WTC11 (cell line): Measurements from ENCODE around the gene CNTNAP2. TPM values are rescaled to one million over a fixed set of nuclear protein-coding genes. Genes with fewer than 3 reads are reported as not detected.

Source experiments
- ATAC-seq: fragments of 200-7000 bp; cut with Tn5 transposase; 2 replicates; pipeline ENCODE4 v1.10.0; 2021; ENCODE audit warnings: mild to moderate bottlenecking, moderate library complexity
- CTCF ChIA-PET: fragments of 300-600 bp; sonication (Branson Sonifier 250); formaldehyde crosslinking; loops from one replicate; lab custom pipeline; 2021; ENCODE audit warnings: antibody characterized with exemption; lab: Charles Lee
- POLR2A ChIA-PET: fragments of 350-600 bp; sonication (Branson Sonifier 250); formaldehyde crosslinking; loops from one replicate; lab custom pipeline; 2021; ENCODE audit warnings: antibody characterized with exemption; lab: Charles Lee
- DNase-seq: peaks from one replicate; pipeline ENCODE4 v3.0.0; 2021; ENCODE audit warnings: low spot score
- H3K27ac Mint-ChIP-seq: 2 replicates; pipeline ENCODE4 v1.8.0; 2021; ENCODE audit warnings: mixed read lengths
- H3K27me3 Mint-ChIP-seq: 2 replicates; pipeline ENCODE4 v1.8.0; 2021; ENCODE audit warnings: low read depth, mild to moderate bottlenecking, moderate library complexity, mixed read lengths
- H3K36me3 Mint-ChIP-seq: 2 replicates; pipeline ENCODE4 v1.8.0; 2021; ENCODE audit warnings: mixed read lengths
- H3K4me1 Mint-ChIP-seq: 2 replicates; pipeline ENCODE4 v1.8.0; 2022; ENCODE audit warnings: mixed read lengths
- H3K4me3 Mint-ChIP-seq: 2 replicates; pipeline ENCODE4 v1.8.0; 2021; ENCODE audit warnings: mild to moderate bottlenecking, moderate library complexity, mixed read lengths
- H3K9me3 Mint-ChIP-seq: 2 replicates; pipeline ENCODE4 v1.8.0; 2021; ENCODE audit warnings: mixed read lengths
- CREB1 ChIP-seq: sonication (generic); formaldehyde crosslinking; IDR thresholded peaks from 2 replicates; pipeline ENCODE4 v1.8.0; 2023; ENCODE audit warnings: mild to moderate bottlenecking, missing genetic modification reagents
- GRHL2 ChIP-seq: fragments of 250-450 bp; sonication (Bioruptor Pico); IDR thresholded peaks from 2 replicates; pipeline ENCODE4 v1.8.0; 2022; ENCODE audit warnings: mild to moderate bottlenecking, moderate library complexity; ENCODE audit not compliant: insufficient replicate concordance, severe bottlenecking
- GTF2I ChIP-seq: fragments of 250-450 bp; sonication (Bioruptor Pico); conservative IDR thresholded peaks from 2 replicates; pipeline ENCODE4 v1.4.0; 2021; ENCODE audit warnings: mild to moderate bottlenecking
- IRF2 ChIP-seq: sonication (generic); formaldehyde crosslinking; IDR thresholded peaks from 2 replicates; pipeline ENCODE4 v1.8.0; 2022; ENCODE audit warnings: low read depth, missing genetic modification reagents, borderline replicate concordance
- NR2C2 ChIP-seq: sonication (generic); formaldehyde crosslinking; IDR thresholded peaks from 2 replicates; pipeline ENCODE4 v1.8.0; 2022; ENCODE audit warnings: mild to moderate bottlenecking, missing genetic modification reagents
- OVOL2 ChIP-seq: fragments of 250-450 bp; sonication (Bioruptor Pico); IDR thresholded peaks from 2 replicates; pipeline ENCODE4 v1.9.0; 2021; ENCODE audit warnings: mild to moderate bottlenecking, borderline replicate concordance
- PRRX2 ChIP-seq: fragments of 250-450 bp; sonication (Bioruptor Pico); IDR thresholded peaks from 2 replicates; pipeline ENCODE4 v1.8.0; 2021; ENCODE audit warnings: mild to moderate bottlenecking
- SMAD4 ChIP-seq: sonication (generic); formaldehyde crosslinking; IDR thresholded peaks from 2 replicates; pipeline ENCODE4 v1.8.0; 2022; ENCODE audit warnings: mild to moderate bottlenecking, missing genetic modification reagents
- ZNF138 ChIP-seq: sonication (generic); formaldehyde crosslinking; conservative IDR thresholded peaks from 2 replicates; pipeline ENCODE4 v1.8.1; 2022; ENCODE audit warnings: mild to moderate bottlenecking, moderate library complexity, missing genetic modification reagents
- ZNF671 ChIP-seq: fragments of 250-450 bp; sonication (Bioruptor Pico); IDR thresholded peaks from 2 replicates; pipeline ENCODE4 v1.8.0; 2021; ENCODE audit warnings: mild to moderate bottlenecking
- total RNA-seq: library from RNA; stranded (reverse); gene quantifications from 3 replicates; pipeline ENCODE4 v1.2.3, GENCODE V29; 2021
- TF ChIP-seq, protein P1 (sequence below): sonication (generic); formaldehyde crosslinking; IDR thresholded peaks from 2 replicates; pipeline ENCODE4 v1.8.1; 2023; ENCODE audit warnings: mild to moderate bottlenecking, moderate library complexity, missing genetic modification reagents
- TF ChIP-seq, protein P2 (sequence below): sonication (generic); formaldehyde crosslinking; IDR thresholded peaks from 2 replicates; pipeline ENCODE4 v1.8.0; 2022; ENCODE audit warnings: mild to moderate bottlenecking, missing genetic modification reagents
- TF ChIP-seq, protein P3 (sequence below): fragments of 250-450 bp; sonication (Bioruptor Pico); IDR thresholded peaks from 2 replicates; pipeline ENCODE4 v2.1.2; 2022; ENCODE audit warnings: mild to moderate bottlenecking, moderate library complexity
- TF ChIP-seq, protein P4 (sequence below): fragments of 250-450 bp; sonication (Bioruptor Pico); IDR thresholded peaks from 2 replicates; pipeline ENCODE4 v1.9.0; 2021; ENCODE audit warnings: moderate library complexity, mild to moderate bottlenecking, inconsistent platforms, borderline replicate concordance
- TF ChIP-seq, protein P5 (sequence below): sonication (generic); formaldehyde crosslinking; IDR thresholded peaks from 2 replicates; pipeline ENCODE4 v1.8.1; 2023; ENCODE audit warnings: mild to moderate bottlenecking, missing genetic modification reagents, borderline replicate concordance
- TF ChIP-seq, protein P6 (sequence below): fragments of 250-450 bp; sonication (Bioruptor Pico); IDR thresholded peaks from 2 replicates; pipeline ENCODE4 v1.9.0; 2021; ENCODE audit warnings: mild to moderate bottlenecking

Gene CNTNAP2
- total RNA-seq, 1 experiment from 2014 or later, result 63.8 TPM

DNA sequence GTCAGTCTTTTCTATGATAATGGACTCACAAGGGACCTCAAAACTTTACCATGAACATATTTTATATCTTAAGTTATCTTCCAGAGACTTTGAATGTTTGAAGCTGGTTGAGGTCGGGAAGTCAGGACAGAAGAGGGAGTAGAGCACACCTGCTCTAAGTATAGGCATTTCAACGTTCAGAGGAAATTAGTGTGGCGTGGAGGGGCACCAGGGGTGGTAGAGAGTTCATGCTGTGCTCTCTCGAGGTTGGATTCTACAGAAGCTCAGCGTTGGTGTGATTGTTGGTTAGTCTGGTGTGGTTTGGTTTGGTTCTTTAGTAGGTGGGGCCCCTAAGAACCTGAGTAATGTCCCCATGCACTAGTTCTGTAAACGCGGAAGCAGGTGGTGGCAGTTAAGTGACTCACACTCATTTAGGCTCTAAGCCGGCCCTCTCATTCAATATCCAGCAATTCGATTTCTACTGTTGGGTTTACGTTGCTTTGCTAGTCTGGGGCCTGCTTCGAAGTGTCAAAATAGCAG lies 19.8 kb downstream of the CNTNAP2 start:
- H3K4me3 Mint-ChIP-seq, result no peak overlapping the region
- no peak overlapping the region for H3K27ac Mint-ChIP-seq
- ChIA-PET POLR2A (no interaction called here), CTCF (interaction anchor here (1.4 kb wide), 1 partner anchor 47 kb away, joined by 3 read pairs; no protein-coding TSS in a partner anchor)
- H3K36me3 Mint-ChIP-seq, result no peaks in the 10 kb centered on the region
- DNase-seq, result no peak
- TF ChIP-seq NR2C2 (no peak), GTF2I (CRISPR knock-in tag) (no peak)
- H3K4me1 Mint-ChIP-seq, result peaks cover 14% of the 10 kb centered on the region
- H3K9me3 Mint-ChIP-seq, result no peaks in the 10 kb centered on the region
- peak; percentile 85 for ATAC-seq
- H3K27me3 Mint-ChIP-seq, result no peaks in the 10 kb centered on the region

DNA sequence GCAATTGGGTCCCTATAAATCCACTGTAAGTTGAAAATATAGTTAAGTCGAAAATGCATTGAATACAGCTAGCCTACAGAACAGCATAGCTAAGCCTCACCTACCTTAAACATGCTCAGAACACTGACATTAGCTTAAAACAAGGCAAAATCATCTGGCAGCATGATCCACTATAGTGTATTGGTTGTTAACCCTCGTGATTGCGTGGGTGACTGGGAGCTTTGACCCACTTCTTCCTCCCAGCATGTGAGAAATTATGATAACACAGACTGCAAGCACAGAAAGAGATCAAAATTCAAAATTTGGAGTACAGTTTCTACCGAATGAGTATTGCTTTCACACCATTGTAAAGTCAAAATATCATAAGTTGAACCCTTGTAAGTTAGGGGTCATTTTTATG lies 22.3 kb downstream of the CNTNAP2 start:
- H3K4me1 Mint-ChIP-seq, result peaks cover 15% of the 10 kb centered on the region
- no peaks in the 10 kb centered on the region for H3K36me3 Mint-ChIP-seq
- CTCF ChIA-PET, result interaction anchor here (1.0 kb wide), 1 partner anchor 23 kb away, joined by 4 read pairs; the partner anchor contains the start of gene CNTNAP2
- TF ChIP-seq GRHL2 (no peak), IRF2 (CRISPR knock-in tag) (no peak), ZNF138 (no peak), SMAD4 (CRISPR knock-in tag) (no peak), OVOL2 (CRISPR knock-in tag) (no peak)
- TF ChIP-seq, protein P1, sequence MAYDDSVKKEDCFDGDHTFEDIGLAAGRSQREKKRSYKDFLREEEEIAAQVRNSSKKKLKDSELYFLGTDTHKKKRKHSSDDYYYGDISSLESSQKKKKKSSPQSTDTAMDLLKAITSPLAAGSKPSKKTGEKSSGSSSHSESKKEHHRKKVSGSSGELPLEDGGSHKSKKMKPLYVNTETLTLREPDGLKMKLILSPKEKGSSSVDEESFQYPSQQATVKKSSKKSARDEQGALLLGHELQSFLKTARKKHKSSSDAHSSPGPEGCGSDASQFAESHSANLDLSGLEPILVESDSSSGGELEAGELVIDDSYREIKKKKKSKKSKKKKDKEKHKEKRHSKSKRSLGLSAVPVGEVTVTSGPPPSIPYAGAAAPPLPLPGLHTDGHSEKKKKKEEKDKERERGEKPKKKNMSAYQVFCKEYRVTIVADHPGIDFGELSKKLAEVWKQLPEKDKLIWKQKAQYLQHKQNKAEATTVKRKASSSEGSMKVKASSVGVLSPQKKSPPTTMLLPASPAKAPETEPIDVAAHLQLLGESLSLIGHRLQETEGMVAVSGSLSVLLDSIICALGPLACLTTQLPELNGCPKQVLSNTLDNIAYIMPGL (CRISPR knock-in tag), result no peak
- TF ChIP-seq, protein P2, sequence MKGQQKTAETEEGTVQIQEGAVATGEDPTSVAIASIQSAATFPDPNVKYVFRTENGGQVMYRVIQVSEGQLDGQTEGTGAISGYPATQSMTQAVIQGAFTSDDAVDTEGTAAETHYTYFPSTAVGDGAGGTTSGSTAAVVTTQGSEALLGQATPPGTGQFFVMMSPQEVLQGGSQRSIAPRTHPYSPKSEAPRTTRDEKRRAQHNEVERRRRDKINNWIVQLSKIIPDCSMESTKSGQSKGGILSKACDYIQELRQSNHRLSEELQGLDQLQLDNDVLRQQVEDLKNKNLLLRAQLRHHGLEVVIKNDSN (CRISPR knock-in tag), result no peak
- TF ChIP-seq, protein P3, sequence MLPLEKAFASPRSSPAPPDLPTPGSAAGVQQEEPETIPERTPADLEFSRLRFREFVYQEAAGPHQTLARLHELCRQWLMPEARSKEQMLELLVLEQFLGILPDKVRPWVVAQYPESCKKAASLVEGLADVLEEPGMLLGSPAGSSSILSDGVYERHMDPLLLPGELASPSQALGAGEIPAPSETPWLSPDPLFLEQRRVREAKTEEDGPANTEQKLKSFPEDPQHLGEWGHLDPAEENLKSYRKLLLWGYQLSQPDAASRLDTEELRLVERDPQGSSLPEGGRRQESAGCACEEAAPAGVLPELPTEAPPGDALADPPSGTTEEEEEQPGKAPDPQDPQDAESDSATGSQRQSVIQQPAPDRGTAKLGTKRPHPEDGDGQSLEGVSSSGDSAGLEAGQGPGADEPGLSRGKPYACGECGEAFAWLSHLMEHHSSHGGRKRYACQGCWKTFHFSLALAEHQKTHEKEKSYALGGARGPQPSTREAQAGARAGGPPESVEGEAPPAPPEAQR (CRISPR knock-in tag), result no peak
- TF ChIP-seq, all 79 proteins: peak for 0
- Mint-ChIP-seq H3K27ac (no peak overlapping the region), H3K27me3 (no peaks in the 10 kb centered on the region), H3K4me3 (no peak overlapping the region), H3K9me3 (no peaks in the 10 kb centered on the region)
- DNase-seq (no peak), ATAC-seq (no peak)
- POLR2A ChIA-PET, result no interaction called here

DNA sequence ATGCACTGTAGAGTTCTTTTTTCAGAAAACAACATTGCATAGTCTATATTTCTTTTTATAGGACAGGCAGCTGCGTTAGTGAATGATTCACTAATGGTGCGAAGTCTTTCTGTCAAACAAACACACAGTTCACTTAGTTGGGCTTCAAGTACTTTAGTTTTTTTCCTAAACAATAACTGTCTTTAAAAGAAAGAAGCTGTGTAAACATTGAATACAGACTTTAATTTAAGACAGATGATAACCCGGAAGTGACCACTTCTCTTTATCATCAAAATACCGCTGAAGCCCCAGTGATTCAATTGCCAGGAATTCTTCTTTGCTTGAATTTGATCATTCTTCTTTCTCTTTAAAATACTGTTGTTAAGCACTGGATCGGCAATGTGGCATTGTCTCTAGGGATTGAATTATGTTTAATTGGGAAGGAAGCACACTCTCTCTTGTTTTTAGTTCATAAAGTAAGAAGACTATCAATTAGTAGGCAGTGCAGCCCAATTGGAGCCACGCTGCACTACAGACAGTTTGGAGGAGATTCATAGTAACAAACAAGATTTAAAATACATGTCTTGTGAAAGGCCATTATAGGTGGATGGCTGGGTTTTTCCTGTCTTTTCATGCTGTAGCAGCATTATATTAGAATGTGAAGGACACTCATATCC lies 30.4 kb downstream of the CNTNAP2 start:
- peak overlapping the region; percentile 82; the same call in 1 of the 2 replicates for H3K27ac Mint-ChIP-seq
- H3K27me3 Mint-ChIP-seq, result no peaks in the 10 kb centered on the region
- POLR2A ChIA-PET, result no interaction called here

DNA sequence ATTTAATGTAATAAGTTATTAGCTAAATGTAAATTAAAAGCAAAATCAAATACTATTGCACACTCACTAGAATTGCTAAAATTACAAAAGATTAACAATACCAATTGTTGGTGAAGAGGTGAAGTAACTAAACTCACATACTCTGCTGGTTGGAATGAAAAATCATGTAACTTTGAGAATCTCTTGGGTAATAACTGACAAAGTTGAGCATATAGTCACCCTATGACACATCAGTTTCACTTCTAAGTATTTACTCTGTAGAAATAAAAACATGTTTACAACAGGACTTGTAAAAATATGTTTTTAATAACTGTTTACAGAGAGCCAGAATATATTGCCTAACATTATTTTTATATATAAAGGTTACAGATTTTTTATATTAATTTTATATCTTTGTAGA lies 33.6 kb downstream of the CNTNAP2 start:
- no peaks in the 10 kb centered on the region for H3K36me3 Mint-ChIP-seq
- POLR2A ChIA-PET, result no interaction called here
- no peak for TF ChIP-seq CREB1
- TF ChIP-seq, protein P4, sequence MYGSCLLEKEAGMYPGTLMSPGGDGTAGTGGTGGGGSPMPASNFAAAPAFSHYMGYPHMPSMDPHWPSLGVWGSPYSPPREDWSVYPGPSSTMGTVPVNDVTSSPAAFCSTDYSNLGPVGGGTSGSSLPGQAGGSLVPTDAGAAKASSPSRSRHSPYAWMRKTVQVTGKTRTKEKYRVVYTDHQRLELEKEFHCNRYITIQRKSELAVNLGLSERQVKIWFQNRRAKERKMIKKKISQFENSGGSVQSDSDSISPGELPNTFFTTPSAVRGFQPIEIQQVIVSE (CRISPR knock-in tag), result no peak
- TF ChIP-seq, protein P5, sequence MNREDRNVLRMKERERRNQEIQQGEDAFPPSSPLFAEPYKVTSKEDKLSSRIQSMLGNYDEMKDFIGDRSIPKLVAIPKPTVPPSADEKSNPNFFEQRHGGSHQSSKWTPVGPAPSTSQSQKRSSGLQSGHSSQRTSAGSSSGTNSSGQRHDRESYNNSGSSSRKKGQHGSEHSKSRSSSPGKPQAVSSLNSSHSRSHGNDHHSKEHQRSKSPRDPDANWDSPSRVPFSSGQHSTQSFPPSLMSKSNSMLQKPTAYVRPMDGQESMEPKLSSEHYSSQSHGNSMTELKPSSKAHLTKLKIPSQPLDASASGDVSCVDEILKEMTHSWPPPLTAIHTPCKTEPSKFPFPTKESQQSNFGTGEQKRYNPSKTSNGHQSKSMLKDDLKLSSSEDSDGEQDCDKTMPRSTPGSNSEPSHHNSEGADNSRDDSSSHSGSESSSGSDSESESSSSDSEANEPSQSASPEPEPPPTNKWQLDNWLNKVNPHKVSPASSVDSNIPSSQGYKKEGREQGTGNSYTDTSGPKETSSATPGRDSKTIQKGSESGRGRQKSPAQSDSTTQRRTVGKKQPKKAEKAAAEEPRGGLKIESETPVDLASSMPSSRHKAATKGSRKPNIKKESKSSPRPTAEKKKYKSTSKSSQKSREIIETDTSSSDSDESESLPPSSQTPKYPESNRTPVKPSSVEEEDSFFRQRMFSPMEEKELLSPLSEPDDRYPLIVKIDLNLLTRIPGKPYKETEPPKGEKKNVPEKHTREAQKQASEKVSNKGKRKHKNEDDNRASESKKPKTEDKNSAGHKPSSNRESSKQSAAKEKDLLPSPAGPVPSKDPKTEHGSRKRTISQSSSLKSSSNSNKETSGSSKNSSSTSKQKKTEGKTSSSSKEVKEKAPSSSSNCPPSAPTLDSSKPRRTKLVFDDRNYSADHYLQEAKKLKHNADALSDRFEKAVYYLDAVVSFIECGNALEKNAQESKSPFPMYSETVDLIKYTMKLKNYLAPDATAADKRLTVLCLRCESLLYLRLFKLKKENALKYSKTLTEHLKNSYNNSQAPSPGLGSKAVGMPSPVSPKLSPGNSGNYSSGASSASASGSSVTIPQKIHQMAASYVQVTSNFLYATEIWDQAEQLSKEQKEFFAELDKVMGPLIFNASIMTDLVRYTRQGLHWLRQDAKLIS, result no peak
- TF ChIP-seq PRRX2 (CRISPR knock-in tag), result no peak

More for the DNA sequence above, 30.4 kb downstream of the CNTNAP2 start:
- peaks cover 55% of the 10 kb centered on the region for H3K4me1 Mint-ChIP-seq
- TF ChIP-seq SMAD4 (CRISPR knock-in tag), result no peak
- no peak for TF ChIP-seq ZNF671 (CRISPR knock-in tag)
- no peak for TF ChIP-seq GRHL2
- TF ChIP-seq, protein P6, sequence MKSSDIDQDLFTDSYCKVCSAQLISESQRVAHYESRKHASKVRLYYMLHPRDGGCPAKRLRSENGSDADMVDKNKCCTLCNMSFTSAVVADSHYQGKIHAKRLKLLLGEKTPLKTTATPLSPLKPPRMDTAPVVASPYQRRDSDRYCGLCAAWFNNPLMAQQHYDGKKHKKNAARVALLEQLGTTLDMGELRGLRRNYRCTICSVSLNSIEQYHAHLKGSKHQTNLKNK (CRISPR knock-in tag), result no peak
- TF ChIP-seq, all 79 proteins: peak for 0
- CTCF ChIA-PET, result no interaction called here
- no peaks in the 10 kb centered on the region for H3K36me3 Mint-ChIP-seq
- H3K9me3 Mint-ChIP-seq, result peaks cover 5% of the 10 kb centered on the region; the same call in 1 of the 2 replicates
- ATAC-seq, result peak; percentile 28; the same call in 1 of the 2 replicates
- DNase-seq, result no peak
- H3K4me3 Mint-ChIP-seq, result 0 out of 2 replicates have a peak overlapping the region, but pooled peaks have one; percentile 28

More for the DNA sequence above, 33.6 kb downstream of the CNTNAP2 start:
- CTCF ChIA-PET, result interaction anchor here (0.8 to 1.1 kb wide), 2 partner anchors 34 to 35 kb away, joined by 3 read pairs; partner anchors contain the start of gene CNTNAP2
- Mint-ChIP-seq H3K27me3 (no peaks in the 10 kb centered on the region), H3K4me3 (no peak overlapping the region), H3K4me1 (peaks cover 42% of the 10 kb centered on the region), H3K9me3 (peaks cover 6% of the 10 kb centered on the region; the same call in 1 of the 2 replicates), H3K27ac (no peak overlapping the region)
- ATAC-seq (no peak), DNase-seq (no peak)
